Mesendoderm (in vitro differentiated cells): ENCODE results near the gene MAP1B.

Experiments
- DNase-seq: peaks from one replicate; pipeline ENCODE4 v3.0.0; 2013
- H2AK5ac ChIP-seq: 2 replicates; pipeline ENCODE4 v1.6.1; 2013; ENCODE audit warnings: low read length, inconsistent platforms
- H2BK120ac ChIP-seq: 2 replicates; pipeline ENCODE4 v1.6.1; 2013; ENCODE audit warnings: low read depth, mild to moderate bottlenecking, low read length, moderate library complexity, mixed read lengths
- H2BK15ac ChIP-seq: replicated peaks from 2 replicates; pipeline ENCODE4 v1.6.1; 2013; ENCODE audit warnings: low read depth, mild to moderate bottlenecking, moderate library complexity
- H2BK5ac ChIP-seq: 2 replicates; pipeline ENCODE4 v1.6.1; 2013; ENCODE audit warnings: low read length, inconsistent platforms
- H3K18ac ChIP-seq: 2 replicates; pipeline ENCODE4 v1.6.1; 2013; ENCODE audit warnings: mild to moderate bottlenecking, low read length, mixed read lengths
- H3K23ac ChIP-seq: one replicate; pipeline ENCODE4 v1.6.1; 2013; ENCODE audit warnings: low read length
- H3K27ac ChIP-seq: 2 replicates; pipeline ENCODE4 v1.5.1; 2013; ENCODE audit warnings: low read depth, mild to moderate bottlenecking, inconsistent platforms, low read length, moderate library complexity
- H3K27me3 ChIP-seq: 2 replicates; pipeline ENCODE4 v1.6.1; 2013; ENCODE audit warnings: low read length, control low read depth, mild to moderate bottlenecking, inconsistent platforms; ENCODE audit not compliant: insufficient read depth, poor library complexity
- H3K36me3 ChIP-seq: 2 replicates; pipeline ENCODE4 v1.6.1; 2013; ENCODE audit warnings: low read length, inconsistent platforms; ENCODE audit not compliant: control insufficient read depth, insufficient read depth
- H3K4ac ChIP-seq: one replicate; pipeline ENCODE4 v1.6.1; 2013; ENCODE audit warnings: low read depth, mild to moderate bottlenecking, low read length, moderate library complexity
- H3K4me1 ChIP-seq: 2 replicates; pipeline ENCODE4 v1.6.1; 2013; ENCODE audit warnings: low read depth, low read length, inconsistent platforms; ENCODE audit not compliant: control insufficient read depth
- H3K4me2 ChIP-seq: 2 replicates; pipeline ENCODE4 v1.6.1; 2013; ENCODE audit warnings: low read length
- H3K4me3 ChIP-seq: 2 replicates; pipeline ENCODE4 v1.5.1; 2013; ENCODE audit warnings: mild to moderate bottlenecking, low read length
- H3K56ac ChIP-seq: one replicate; pipeline ENCODE4 v1.6.1; 2013; ENCODE audit warnings: low read length
- H3K79me1 ChIP-seq: 2 replicates; pipeline ENCODE4 v1.6.1; 2013; ENCODE audit warnings: low read length, inconsistent platforms
- H3K79me2 ChIP-seq: 2 replicates; pipeline ENCODE4 v1.6.1; 2013; ENCODE audit warnings: mild to moderate bottlenecking, low read length; ENCODE audit not compliant: control insufficient read depth, insufficient read depth
- H3K9ac ChIP-seq: 2 replicates; pipeline ENCODE4 v1.6.1; 2013; ENCODE audit warnings: low read length, inconsistent platforms
- H4K5ac ChIP-seq: one replicate; pipeline ENCODE4 v1.6.1; 2013; ENCODE audit warnings: low read length
- H4K8ac ChIP-seq: one replicate; pipeline ENCODE4 v1.6.1; 2013; ENCODE audit warnings: low read depth, mild to moderate bottlenecking, control low read depth, low read length, moderate library complexity
- WGBS: extraction: QIAGEN DNeasy Blood & Tissue Kit; methylation state at CpG from one replicate; pipeline ENCODE4 v1.1.7; 2013; ENCODE audit warnings: low lambda C conversion rate, missing lambda C conversion rate; ENCODE audit not compliant: insufficient coverage; ENCODE audit errors: extremely low coverage; 5-methylcytosine and 5-hydroxymethylcytosine counted together

MAP1B gene

DNA sequence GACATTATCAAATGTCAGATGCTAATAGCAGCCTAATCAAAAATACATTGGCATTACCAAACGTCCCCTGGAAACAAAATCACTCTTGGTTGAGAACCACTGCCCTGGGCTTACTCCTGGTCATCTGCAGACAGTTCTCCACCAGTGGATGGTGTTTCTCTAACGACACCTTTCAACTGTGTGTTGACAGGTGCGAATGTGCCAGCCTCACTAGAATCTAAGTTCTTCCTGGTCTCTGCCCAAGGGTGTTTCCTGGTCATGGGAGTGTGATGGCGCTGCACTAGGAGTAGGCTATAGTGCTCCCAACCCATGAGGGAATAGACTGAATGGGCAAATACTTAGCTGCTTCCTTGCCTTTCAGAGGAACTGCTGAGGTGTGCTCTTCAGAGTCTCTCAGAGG, 106.9 kb downstream of the MAP1B start:
- Histone ChIP-seq H3K18ac (no peak overlapping the region), H3K27me3 (no peaks in the 10 kb centered on the region), H4K8ac (no peak overlapping the region), H3K4ac (no peak overlapping the region), H3K23ac (no peak overlapping the region), H4K5ac (no peak overlapping the region), H2BK120ac (no peak overlapping the region), H2AK5ac (no peak overlapping the region), H3K4me1 (no peaks in the 10 kb centered on the region), H3K56ac (no peak overlapping the region), H3K36me3 (no peaks in the 10 kb centered on the region), H2BK5ac (no peak overlapping the region), H2BK15ac (no peak overlapping the region), H3K4me3 (no peak overlapping the region), H3K27ac (no peak overlapping the region), H3K79me1 (no peaks in the 10 kb centered on the region), H3K9ac (no peak overlapping the region), H3K4me2 (no peak overlapping the region), H3K79me2 (no peaks in the 10 kb centered on the region)
- no CpG with 5 or more reads among the region's 4 CpGs for WGBS
- DNase-seq, result no peak

DNA sequence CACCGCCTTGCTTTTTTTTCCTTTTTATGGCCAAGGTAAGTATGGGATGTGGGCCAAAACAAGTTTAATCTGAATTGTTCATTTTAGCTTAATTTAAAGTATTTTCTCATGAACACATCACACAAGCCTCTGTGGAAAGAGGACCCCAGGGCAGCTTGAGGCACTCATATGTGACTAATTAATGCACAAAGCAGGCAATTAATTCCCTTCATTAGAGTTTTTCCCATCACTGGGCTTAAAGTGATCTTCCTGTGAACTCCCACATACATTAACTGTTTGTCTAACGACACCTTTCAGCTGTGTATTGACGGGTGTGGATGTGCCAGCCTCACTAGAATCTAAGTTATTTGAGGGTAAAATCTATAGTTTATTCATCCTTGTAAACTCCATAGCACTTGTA, 109.5 kb downstream of the MAP1B start:
- H3K18ac ChIP-seq, result no peak overlapping the region
- no peaks in the 10 kb centered on the region for H3K36me3 ChIP-seq
- WGBS, result no CpG with 5 or more reads among the region's 3 CpGs
- no peak overlapping the region for H2AK5ac ChIP-seq
- H3K4ac ChIP-seq, result no peak overlapping the region
- no peak overlapping the region for H3K4me3 ChIP-seq
- H3K23ac ChIP-seq, result no peak overlapping the region
- no peak overlapping the region for H3K4me2 ChIP-seq
- no peak overlapping the region for H3K56ac ChIP-seq
- no peak overlapping the region for H2BK15ac ChIP-seq
- H3K4me1 ChIP-seq, result no peaks in the 10 kb centered on the region
- H3K9ac ChIP-seq, result no peak overlapping the region
- no peak overlapping the region for H3K27ac ChIP-seq
- no peaks in the 10 kb centered on the region for H3K79me2 ChIP-seq
- no peak overlapping the region for H4K8ac ChIP-seq
- H4K5ac ChIP-seq, result no peak overlapping the region
- no peaks in the 10 kb centered on the region for H3K27me3 ChIP-seq
- no peak for DNase-seq
- H2BK5ac ChIP-seq, result no peak overlapping the region
- no peaks in the 10 kb centered on the region for H3K79me1 ChIP-seq
- H2BK120ac ChIP-seq, result no peak overlapping the region

DNA sequence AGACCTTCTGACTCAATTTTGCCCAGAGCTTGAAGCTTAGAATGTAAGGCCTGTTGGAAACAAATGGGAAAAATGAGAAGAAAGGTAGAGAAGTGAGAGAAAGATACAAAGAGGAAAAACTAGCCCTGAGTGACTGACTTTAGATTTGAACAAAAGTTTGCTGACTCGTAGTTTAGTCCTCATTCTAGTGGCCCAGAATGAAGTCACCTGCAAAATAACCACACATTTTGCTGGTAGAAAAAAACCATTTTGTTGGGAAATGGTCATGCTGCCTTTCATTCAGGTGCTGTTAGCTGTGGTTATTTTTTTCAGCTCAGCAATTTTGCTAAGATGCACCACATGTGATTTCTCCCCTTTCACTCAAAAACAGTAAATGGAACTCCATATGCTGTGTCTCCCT, 113.8 kb downstream of the MAP1B start:
- H3K18ac ChIP-seq, result no peak overlapping the region
- H2BK5ac ChIP-seq, result no peak overlapping the region
- no peaks in the 10 kb centered on the region for H3K27me3 ChIP-seq
- H3K9ac ChIP-seq, result no peak overlapping the region
- no peaks in the 10 kb centered on the region for H3K4me1 ChIP-seq
- peaks cover 3% of the 10 kb centered on the region for H3K36me3 ChIP-seq
- H3K23ac ChIP-seq, result no peak overlapping the region
- no peak overlapping the region for H2AK5ac ChIP-seq
- no peak overlapping the region for H2BK120ac ChIP-seq
- WGBS, result no CpG with 5 or more reads among the region's 1 CpG
- no peak for DNase-seq
- H2BK15ac ChIP-seq, result no peak overlapping the region
- H3K4me3 ChIP-seq, result no peak overlapping the region
- H3K56ac ChIP-seq, result no peak overlapping the region
- H3K4me2 ChIP-seq, result no peak overlapping the region
- H3K79me1 ChIP-seq, result no peaks in the 10 kb centered on the region
- H3K4ac ChIP-seq, result no peak overlapping the region
- H4K8ac ChIP-seq, result no peak overlapping the region
- no peak overlapping the region for H3K27ac ChIP-seq
- H4K5ac ChIP-seq, result no peak overlapping the region
- H3K79me2 ChIP-seq, result no peaks in the 10 kb centered on the region

DNA sequence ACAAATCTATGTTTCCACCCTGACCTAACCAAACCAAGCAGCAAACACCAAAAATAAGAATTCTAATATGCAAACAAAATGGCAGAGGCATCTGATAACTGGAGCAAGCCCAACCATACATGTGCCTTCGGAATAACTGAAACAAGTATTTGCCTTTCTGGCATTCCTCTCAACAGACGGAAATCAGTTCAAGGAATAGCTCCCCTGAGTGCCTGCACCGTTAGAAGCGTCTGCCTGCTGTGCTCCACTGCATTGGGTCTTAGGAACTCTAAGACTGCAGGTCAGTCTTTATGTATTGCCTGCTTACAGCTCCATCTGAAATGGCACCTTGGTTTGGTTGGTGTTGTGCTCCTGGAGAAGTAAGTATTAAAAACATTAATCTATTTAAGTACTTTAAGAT, 114.3 kb downstream of the MAP1B start:
- no peak overlapping the region for H4K8ac ChIP-seq

DNA sequence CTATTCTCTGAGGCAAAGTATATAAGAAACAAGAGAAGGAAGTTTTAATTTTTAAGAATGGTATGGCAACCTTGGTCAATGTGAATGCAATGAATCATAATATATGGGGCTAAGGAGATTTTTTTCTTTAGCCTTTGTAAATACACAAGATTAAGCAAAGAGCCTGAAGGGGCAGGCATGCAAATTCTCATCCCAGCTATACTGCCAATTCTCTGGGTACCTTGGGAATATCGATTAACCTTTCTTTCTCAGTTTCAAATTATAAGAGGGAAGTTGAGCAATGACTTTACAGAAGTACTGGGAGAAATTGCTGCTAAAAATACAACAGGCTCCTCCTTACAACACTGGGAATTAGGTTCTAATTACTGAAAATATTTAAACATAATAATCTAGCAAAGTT, 115.2 kb downstream of the MAP1B start:
- Histone ChIP-seq H2BK15ac (no peak overlapping the region), H4K8ac (no peak overlapping the region), H3K18ac (no peak overlapping the region), H3K79me1 (no peaks in the 10 kb centered on the region), H2AK5ac (no peak overlapping the region), H3K27ac (no peak overlapping the region), H2BK120ac (no peak overlapping the region), H3K23ac (no peak overlapping the region), H3K4me3 (no peak overlapping the region), H3K56ac (no peak overlapping the region), H4K5ac (no peak overlapping the region), H3K79me2 (no peaks in the 10 kb centered on the region), H3K9ac (no peak overlapping the region), H3K27me3 (no peaks in the 10 kb centered on the region), H3K4ac (no peak overlapping the region), H3K36me3 (peaks cover 3% of the 10 kb centered on the region), H3K4me2 (no peak overlapping the region), H2BK5ac (no peak overlapping the region), H3K4me1 (no peaks in the 10 kb centered on the region)
- WGBS, result no CpG with 5 or more reads among the region's 1 CpG
- no peak for DNase-seq

More for the DNA sequence above, 114.3 kb downstream of the MAP1B start:
- Histone ChIP-seq H4K5ac (no peak overlapping the region), H3K9ac (no peak overlapping the region), H3K79me1 (no peaks in the 10 kb centered on the region), H3K4ac (no peak overlapping the region), H3K36me3 (peaks cover 3% of the 10 kb centered on the region), H2BK15ac (no peak overlapping the region), H3K27me3 (no peaks in the 10 kb centered on the region), H2BK5ac (no peak overlapping the region), H3K18ac (no peak overlapping the region), H3K23ac (no peak overlapping the region), H2BK120ac (no peak overlapping the region), H3K27ac (no peak overlapping the region), H2AK5ac (no peak overlapping the region), H3K79me2 (no peaks in the 10 kb centered on the region), H3K56ac (no peak overlapping the region), H3K4me2 (no peak overlapping the region), H3K4me1 (no peaks in the 10 kb centered on the region), H3K4me3 (no peak overlapping the region)
- no peak for DNase-seq
- no CpG with 5 or more reads among the region's 4 CpGs for WGBS

DNA sequence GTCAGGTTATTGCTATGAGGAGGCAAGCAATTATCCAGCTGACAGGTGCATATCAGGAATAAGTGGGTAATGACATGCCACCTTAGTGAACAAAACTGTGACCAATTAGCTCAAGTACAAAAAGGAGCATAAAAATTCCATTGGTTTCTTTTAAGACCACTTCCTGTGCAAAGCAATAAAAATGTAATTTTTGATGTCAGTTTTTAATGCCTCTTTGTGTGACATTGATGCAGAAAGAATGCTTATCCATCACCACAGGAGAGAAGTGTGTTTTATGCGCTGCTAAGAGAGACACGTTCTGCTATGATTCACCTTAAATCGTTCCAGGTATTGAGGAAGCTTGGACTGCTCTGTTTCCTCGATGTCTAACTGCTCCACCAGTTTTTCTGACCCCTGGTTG, 116.1 kb downstream of the MAP1B start:
- Histone ChIP-seq H3K36me3 (peaks cover 3% of the 10 kb centered on the region), H3K4me3 (no peak overlapping the region), H3K23ac (no peak overlapping the region), H3K27ac (no peak overlapping the region), H3K27me3 (no peaks in the 10 kb centered on the region), H3K9ac (no peak overlapping the region), H2BK15ac (no peak overlapping the region), H3K4me1 (no peaks in the 10 kb centered on the region), H4K8ac (no peak overlapping the region), H3K79me2 (no peaks in the 10 kb centered on the region), H3K18ac (no peak overlapping the region), H2BK5ac (no peak overlapping the region), H3K56ac (no peak overlapping the region), H3K79me1 (no peaks in the 10 kb centered on the region), H4K5ac (no peak overlapping the region), H2BK120ac (no peak overlapping the region), H2AK5ac (no peak overlapping the region), H3K4ac (no peak overlapping the region), H3K4me2 (no peak overlapping the region)
- no peak for DNase-seq
- no CpG with 5 or more reads among the region's 4 CpGs for WGBS
